ENCODE results near the gene ADCYAP1R1. TPM values are rescaled to one million over a fixed set of nuclear protein-coding genes. Genes with fewer than 3 reads are reported as not detected.

Gene ADCYAP1R1
- total and polyA plus RNA-seq, 2 donors (not counting 1 experiment from before 2014, with no cell fraction given) = not detected

GRCh38 chr7:31069860-31070555 is 17.9 kb downstream of the ADCYAP1R1 start:
- H3K36me3 ChIP-seq (replicated peaks in 1 of 2; ENCODE audit: control extremely low read depth in 1 of 2, control insufficient read depth in 1 of 2, extremely low read depth in 1 of 2, insufficient read depth in 2 of 2, low read length in 1 of 2) = no peaks in the 10 kb centered on the region
- H3K4me1 ChIP-seq (ENCODE audit: control insufficient read depth in 2 of 2, insufficient read depth in 2 of 2, low read length in 2 of 2) = no peaks in the 10 kb centered on the region
- DNase-seq (no peak), ATAC-seq (ENCODE audit: low read depth) (no peak)
- no peak overlapping the region for H3K4me3 ChIP-seq (ENCODE audit: control extremely low read depth in 1 of 5, extremely low read depth in 1 of 5, insufficient read depth in 1 of 5, low read depth in 2 of 5, low read length in 4 of 5)
- H3K4me2 ChIP-seq (replicated peaks; ENCODE audit: low read depth, low read length, poor library complexity, severe bottlenecking) = no peak overlapping the region
- H3K4me1 Mint-ChIP-seq = no peaks in the 10 kb centered on the region
- no peaks in the 10 kb centered on the region for H4K20me1 ChIP-seq (ENCODE audit: control insufficient read depth, insufficient read depth, low read length, poor library complexity, severe bottlenecking)
- no peak overlapping the region for H3K9ac ChIP-seq (ENCODE audit: low read length)
- POLR2A ChIA-PET = no interaction called here
- no peaks in the 10 kb centered on the region for H3K79me2 ChIP-seq (ENCODE audit: control insufficient read depth, insufficient read depth, low read length)
- TF ChIP-seq CTCF (IDR thresholded peaks at IDR 0.05) (no peak), EZH2 (IDR thresholded peaks at IDR 0.05; ENCODE audit: borderline replicate concordance, insufficient read depth, low read depth, low read length, poor library complexity, severe bottlenecking) (no peak)
- no peaks in the 10 kb centered on the region for H3K9me3 Mint-ChIP-seq (ENCODE audit: insufficient read depth)
- H3K4me3 Mint-ChIP-seq = no peak overlapping the region
- H3K9me3 ChIP-seq (ENCODE audit: control extremely low read depth in 1 of 3, control insufficient read depth in 2 of 3, insufficient read depth in 1 of 3, low read length in 2 of 3) = no peaks in the 10 kb centered on the region
- H3K27me3 ChIP-seq (replicated peaks in 1 of 4; ENCODE audit: control extremely low read depth in 1 of 4, control insufficient read depth in 3 of 4, insufficient read depth in 4 of 4, low read length in 3 of 4) = no peaks in the 10 kb centered on the region
- H3K27ac Mint-ChIP-seq = no peak overlapping the region
- WGBS (ENCODE audit: insufficient coverage) = 80% methylated on average over 4 of the region's 4 CpGs
- intact Hi-C loops (cut with micrococcal nuclease) = no loop called here
- CTCF ChIA-PET = no interaction called here
- H3K27ac ChIP-seq (ENCODE audit: low read length in 2 of 2) = no peak overlapping the region
- H3K27me3 Mint-ChIP-seq = peaks cover 1% of the 10 kb centered on the region
- no peak overlapping the region for H2AFZ ChIP-seq (ENCODE audit: insufficient read depth, low read depth, low read length, poor library complexity, severe bottlenecking)

DNA sequence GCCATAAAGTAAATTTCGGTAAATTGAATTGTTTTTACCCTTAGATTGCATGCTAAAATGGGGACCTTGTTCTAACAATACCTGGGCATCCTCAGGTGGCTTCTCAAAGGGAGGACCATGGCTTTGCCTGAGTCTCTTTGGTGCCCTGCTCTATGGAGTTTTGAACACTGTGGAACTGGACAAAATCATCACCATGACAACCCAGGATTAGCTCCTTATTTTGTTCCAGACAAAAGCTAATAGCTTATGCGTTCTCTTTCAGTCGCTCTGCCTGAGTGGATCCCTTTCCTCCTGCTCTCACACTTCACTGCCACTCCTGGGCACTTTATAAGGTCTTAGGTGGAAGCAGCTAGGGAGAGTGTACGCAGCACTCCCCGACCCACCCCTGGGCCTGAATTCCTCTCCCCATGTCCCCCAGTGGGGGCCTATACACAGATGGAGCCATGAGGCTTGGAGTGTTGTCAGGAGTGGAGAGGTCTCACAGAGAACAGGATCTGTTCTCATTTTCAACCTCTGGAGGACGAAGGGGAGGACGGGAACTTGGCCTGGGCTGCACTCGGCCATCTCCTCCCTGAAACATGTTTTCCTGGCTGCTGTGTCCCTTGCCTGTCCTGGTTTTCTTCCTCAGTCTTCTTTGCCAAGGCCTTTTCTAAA is 19.0 kb downstream of the ADCYAP1R1 start:
- H3K4me1 Mint-ChIP-seq = no peaks in the 10 kb centered on the region
- DNase-seq (no peak), ATAC-seq (ENCODE audit: low read depth) (no peak)
- H3K27me3 ChIP-seq (replicated peaks in 1 of 4; ENCODE audit: control extremely low read depth in 1 of 4, control insufficient read depth in 3 of 4, insufficient read depth in 4 of 4, low read length in 3 of 4) = no peaks in the 10 kb centered on the region
- H3K79me2 ChIP-seq (ENCODE audit: control insufficient read depth, insufficient read depth, low read length) = no peaks in the 10 kb centered on the region
- H3K9me3 Mint-ChIP-seq (ENCODE audit: insufficient read depth) = no peaks in the 10 kb centered on the region
- no peak overlapping the region for H3K4me3 Mint-ChIP-seq
- H3K9me3 ChIP-seq (ENCODE audit: control extremely low read depth in 1 of 3, control insufficient read depth in 2 of 3, insufficient read depth in 1 of 3, low read length in 2 of 3) = no peaks in the 10 kb centered on the region
- H4K20me1 ChIP-seq (ENCODE audit: control insufficient read depth, insufficient read depth, low read length, poor library complexity, severe bottlenecking) = no peaks in the 10 kb centered on the region
- no peak overlapping the region for H2AFZ ChIP-seq (ENCODE audit: insufficient read depth, low read depth, low read length, poor library complexity, severe bottlenecking)
- H3K9ac ChIP-seq (ENCODE audit: low read length) = no peak overlapping the region
- no peaks in the 10 kb centered on the region for H3K36me3 ChIP-seq (replicated peaks in 1 of 2; ENCODE audit: control extremely low read depth in 1 of 2, control insufficient read depth in 1 of 2, extremely low read depth in 1 of 2, insufficient read depth in 2 of 2, low read length in 1 of 2)
- 73% methylated on average over 3 of the region's 8 CpGs for whole genome bisulfite sequencing (ENCODE audit: insufficient coverage)
- H3K4me2 ChIP-seq (replicated peaks; ENCODE audit: low read depth, low read length, poor library complexity, severe bottlenecking) = no peak overlapping the region
- no peaks in the 10 kb centered on the region for H3K4me1 ChIP-seq (ENCODE audit: control insufficient read depth in 2 of 2, insufficient read depth in 2 of 2, low read length in 2 of 2)
- intact Hi-C loops (cut with micrococcal nuclease) = no loop called here
- no peak overlapping the region for H3K27ac ChIP-seq (ENCODE audit: low read length in 2 of 2)
- TF ChIP-seq CTCF (IDR thresholded peaks at IDR 0.05) (no peak), EZH2 (IDR thresholded peaks at IDR 0.05; ENCODE audit: borderline replicate concordance, insufficient read depth, low read depth, low read length, poor library complexity, severe bottlenecking) (no peak)
- H3K27me3 Mint-ChIP-seq = no peaks in the 10 kb centered on the region
- POLR2A ChIA-PET = no interaction called here
- H3K4me3 ChIP-seq (ENCODE audit: control extremely low read depth in 1 of 5, extremely low read depth in 1 of 5, insufficient read depth in 1 of 5, low read depth in 2 of 5, low read length in 4 of 5) = no peak overlapping the region
- H3K27ac Mint-ChIP-seq = no peak overlapping the region
- CTCF ChIA-PET = no interaction called here
